Osteocyte (in vitro differentiated cells): Measurements from ENCODE around the gene AMZ1. TPM values are rescaled to one million over a fixed set of nuclear protein-coding genes. Genes with fewer than 3 reads are reported as not detected.

ENCODE experiments used
- DNase-seq: peaks from one replicate; pipeline ENCODE4 v3.0.0; 2021; ENCODE audit warnings: mixed read lengths; ENCODE audit not compliant: unreplicated experiment; ENCODE audit errors: extremely low spot score
- H3K27ac Mint-ChIP-seq: one replicate; pipeline ENCODE4 v1.8.0; 2021; ENCODE audit warnings: mild to moderate bottlenecking, mixed read lengths; ENCODE audit not compliant: unreplicated experiment
- H3K27me3 Mint-ChIP-seq: one replicate; pipeline ENCODE4 v1.8.0; 2021; ENCODE audit warnings: mixed read lengths; ENCODE audit not compliant: unreplicated experiment
- H3K36me3 Mint-ChIP-seq: one replicate; pipeline ENCODE4 v1.8.0; 2021; ENCODE audit warnings: mixed read lengths; ENCODE audit not compliant: unreplicated experiment
- H3K4me1 Mint-ChIP-seq: one replicate; pipeline ENCODE4 v1.8.0; 2021; ENCODE audit warnings: mixed read lengths; ENCODE audit not compliant: unreplicated experiment
- H3K4me3 Mint-ChIP-seq: one replicate; pipeline ENCODE4 v1.8.0; 2021; ENCODE audit warnings: mild to moderate bottlenecking, moderate library complexity, mixed read lengths; ENCODE audit not compliant: unreplicated experiment
- H3K9me3 Mint-ChIP-seq: one replicate; pipeline ENCODE4 v1.8.0; 2021; ENCODE audit warnings: mixed read lengths; ENCODE audit not compliant: unreplicated experiment
- CTCF ChIP-seq: fragments of 200-600 bp; sonication (generic); IDR thresholded peaks from 2 replicates; pipeline ENCODE4 v1.5.0; 2021; ENCODE audit warnings: antibody characterized with exemption, mild to moderate bottlenecking, moderate library complexity
- total RNA-seq: library from RNA; stranded (reverse); gene quantifications from 2 replicates; pipeline ENCODE4 v1.2.1, GENCODE V29; 2021

AMZ1 gene
- total RNA-seq, 1 donor from 2014 or later: 5.8 TPM

GRCh38 chr7:2699289-2699620, 11.3 kb downstream of the AMZ1 start:
- DNase-seq: no peak
- no peaks in the 10 kb centered on the region for H3K27me3 Mint-ChIP-seq
- H3K27ac Mint-ChIP-seq: no peak overlapping the region
- H3K4me1 Mint-ChIP-seq: no peaks in the 10 kb centered on the region
- no peaks in the 10 kb centered on the region for H3K9me3 Mint-ChIP-seq
- H3K36me3 Mint-ChIP-seq: no peaks in the 10 kb centered on the region
- H3K4me3 Mint-ChIP-seq: no peak overlapping the region
- no peak for TF ChIP-seq CTCF

GRCh38 chr7:2700141-2700850, 12.3 kb downstream of the AMZ1 start:
- Mint-ChIP-seq H3K9me3 (no peaks in the 10 kb centered on the region), H3K4me1 (no peaks in the 10 kb centered on the region), H3K27ac (no peak overlapping the region), H3K36me3 (no peaks in the 10 kb centered on the region), H3K4me3 (no peak overlapping the region), H3K27me3 (no peaks in the 10 kb centered on the region)
- TF ChIP-seq CTCF: no peak
- no peak for DNase-seq

- H3K9me3 Mint-ChIP-seq: no peaks in the 10 kb centered on the region
- TF ChIP-seq CTCF: no peak
- H3K36me3 Mint-ChIP-seq: no peaks in the 10 kb centered on the region
- H3K4me3 Mint-ChIP-seq: no peak overlapping the region
- H3K4me1 Mint-ChIP-seq: no peaks in the 10 kb centered on the region
- no peak for DNase-seq
- no peaks in the 10 kb centered on the region for H3K27me3 Mint-ChIP-seq
- no peak overlapping the region for H3K27ac Mint-ChIP-seq
These were observed 13.4 kb downstream of the AMZ1 start for GRCh38 chr7:2701424-2701823.

DNA sequence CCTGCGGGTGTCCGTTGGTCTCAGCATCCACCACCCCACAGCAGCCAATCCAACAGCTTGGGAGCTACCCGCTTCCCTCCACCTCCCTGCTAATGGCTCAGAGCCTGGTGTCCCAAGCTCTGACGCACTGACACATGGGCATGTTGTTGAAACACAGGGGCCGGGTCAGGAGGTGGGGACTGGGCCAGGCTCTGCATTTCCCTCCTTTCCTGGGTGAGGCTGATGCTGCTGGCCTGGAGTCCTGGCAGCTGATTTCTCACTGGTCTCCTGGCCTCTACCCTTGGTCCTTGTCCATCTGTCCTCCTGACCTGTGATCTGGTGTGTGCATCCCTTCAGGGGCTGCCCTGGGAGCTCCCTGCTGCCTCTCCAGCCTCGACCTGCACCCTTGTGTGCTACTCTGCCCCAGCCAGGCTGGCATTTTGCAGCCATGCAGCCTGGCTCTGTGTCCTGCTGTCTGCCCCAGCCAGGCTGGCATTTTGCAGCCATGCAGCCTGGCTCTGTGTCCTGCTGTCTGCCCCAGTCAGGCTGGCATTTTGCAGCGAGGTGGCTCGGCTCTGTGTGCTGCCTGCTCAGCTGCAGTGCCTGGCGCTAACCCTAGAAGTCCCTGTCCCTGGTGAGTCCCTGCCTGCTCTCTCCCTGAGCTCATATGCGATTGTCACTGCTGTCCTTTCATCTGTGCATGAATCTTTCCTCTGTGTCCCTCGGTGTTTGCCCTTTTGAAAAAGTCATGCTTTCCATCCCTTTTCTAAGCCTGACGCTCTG, 14.0 kb downstream of the AMZ1 start:
- no peak for DNase-seq
- H3K27ac Mint-ChIP-seq: no peak overlapping the region
- H3K36me3 Mint-ChIP-seq: no peaks in the 10 kb centered on the region
- no peaks in the 10 kb centered on the region for H3K27me3 Mint-ChIP-seq
- H3K9me3 Mint-ChIP-seq: no peaks in the 10 kb centered on the region
- TF ChIP-seq CTCF: no peak
- H3K4me3 Mint-ChIP-seq: no peak overlapping the region
- no peaks in the 10 kb centered on the region for H3K4me1 Mint-ChIP-seq

DNA sequence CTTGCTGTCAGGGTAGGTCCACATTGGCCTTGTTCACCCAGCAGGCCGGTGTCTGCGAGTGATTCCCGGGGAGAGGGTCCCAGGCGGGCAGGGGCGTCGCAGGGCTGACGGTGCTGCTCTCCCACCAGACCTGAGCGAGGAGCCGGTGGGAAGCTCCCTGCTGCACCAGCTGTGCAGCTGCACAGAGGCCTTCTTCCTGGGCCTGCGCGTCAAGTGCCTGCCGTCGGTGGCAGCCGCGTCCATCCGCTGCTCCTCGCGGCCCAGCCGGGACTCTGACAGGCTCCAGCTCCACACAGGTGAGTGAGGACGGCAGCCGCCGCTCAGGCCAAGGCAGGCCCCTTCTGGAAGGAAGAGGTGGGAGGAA, 14.6 kb downstream of the AMZ1 start:
- no peak overlapping the region for H3K27ac Mint-ChIP-seq
- no peak for DNase-seq
- no peak for TF ChIP-seq CTCF

More for the DNA sequence above, 14.6 kb downstream of the AMZ1 start:
- Mint-ChIP-seq H3K4me1 (no peaks in the 10 kb centered on the region), H3K36me3 (no peaks in the 10 kb centered on the region), H3K9me3 (no peaks in the 10 kb centered on the region), H3K4me3 (no peak overlapping the region), H3K27me3 (no peaks in the 10 kb centered on the region)
